HCT116 (cell line): ENCODE measurements around the gene RBM20. TPM values are rescaled to one million over a fixed set of nuclear protein-coding genes. Genes with fewer than 3 reads are reported as not detected.

Experiments used
- ATAC-seq: fragments of 200-7000 bp; cut with Tn5 transposase; 2 replicates; pipeline ENCODE4 v1.9.1; 2020; ENCODE audit warnings: mild to moderate bottlenecking, moderate library complexity
- BruUV-seq: library from RNA; stranded (reverse); fragments of 400-500 nt; replicated peaks from 2 replicates; lab custom pipeline; 2021; lab: Mats Ljungman, UMichigan
- CTCF ChIA-PET: fragments of 300-600 bp; sonication (Branson Sonifier 250); formaldehyde crosslinking; loops from one replicate; lab custom pipeline; 2021; ENCODE audit warnings: antibody characterized with exemption; lab: Charles Lee
- POLR2A ChIA-PET: fragments of 300-600, 350-600 bp; sonication (Branson Sonifier 250); formaldehyde crosslinking; loops from one replicate; lab custom pipeline; 2021; ENCODE audit warnings: antibody characterized with exemption; lab: Charles Lee
- RAD21 ChIA-PET, 2 experiments: fragments of 300-600 bp; sonication (Branson Sonifier 250); formaldehyde crosslinking; loops; one replicate each; lab custom pipeline; 2023; ENCODE audit warnings: low total read pairs in 2 of 2; ENCODE audit not compliant: uncharacterized antibody in 2 of 2, unreplicated experiment in 2 of 2, low non-redundant PET in 1 of 2; lab: Charles Lee
- DNase-seq: peaks from one replicate; pipeline ENCODE4 v3.0.0-alpha.2; 2010; ENCODE audit warnings: low read depth, low spot score
- H2AFZ ChIP-seq: fragments of 200-600 bp; shearing (Covaris generic), sonication (generic); 2 replicates; pipeline ENCODE4 v1.6.1; 2017; ENCODE audit warnings: low read depth, mixed run types, mixed read lengths, antibody characterized with exemption, low read length; ENCODE audit not compliant: poor library complexity, severe bottlenecking
- H3K27ac ChIP-seq: 2 replicates; pipeline ENCODE4 v1.5.1; 2012; ENCODE audit warnings: low read depth, low read length
- H3K27me3 ChIP-seq: fragments of 200-600 bp; sonication (generic); 2 replicates; pipeline ENCODE4 v1.6.1; 2016; ENCODE audit warnings: mixed run types, low read length, mixed read lengths; ENCODE audit not compliant: insufficient read depth
- H3K36me3 ChIP-seq, 2 experiments: fragments of 200-500 bp in 1 of 2; fragments of 200-600 bp in 1 of 2; sonication (Bioruptor generic) in 1 of 2; sonication (generic) in 1 of 2; 2 replicates each; pipeline versions ENCODE4 v1.5.1 to v1.6.1; 2014 to 2016; ENCODE audit warnings: low read length in 2 of 2, inconsistent platforms in 1 of 2, mixed read lengths in 1 of 2, mixed run types in 1 of 2; ENCODE audit not compliant: insufficient read depth in 2 of 2, control insufficient read depth in 1 of 2
- H3K4me1 ChIP-seq, 2 experiments: fragments of 200-600 bp in 1 of 2; sonication (generic) in 1 of 2; 2 replicates each; pipeline versions ENCODE4 v1.5.1 to v1.6.1; 2012 to 2017; ENCODE audit warnings: low read length in 2 of 2, inconsistent platforms in 1 of 2, mild to moderate bottlenecking in 1 of 2, mixed read lengths in 1 of 2, mixed run types in 1 of 2, moderate library complexity in 1 of 2; ENCODE audit not compliant: insufficient read depth in 2 of 2, control insufficient read depth in 1 of 2
- H3K4me2 ChIP-seq: fragments of 200-600 bp; sonication (generic); 2 replicates; pipeline ENCODE4 v1.6.1; 2017; ENCODE audit warnings: mixed run types, low read length, mixed read lengths
- H3K4me3 ChIP-seq, 2 experiments: fragments of 200-600 bp in 1 of 2; sonication (generic) in 1 of 2; replicated peaks in 1 of 2; 2 replicates each; pipeline ENCODE4 v1.5.1; 2011 to 2016; ENCODE audit warnings: low read length in 2 of 2, control low read depth in 1 of 2, low read depth in 1 of 2, mild to moderate bottlenecking in 1 of 2, mixed read lengths in 1 of 2, mixed run types in 1 of 2
- H3K79me2 ChIP-seq: fragments of 200-600 bp; sonication (generic); 2 replicates; pipeline ENCODE4 v1.6.1; 2017; ENCODE audit warnings: mild to moderate bottlenecking, mixed run types, low read length, moderate library complexity, mixed read lengths; ENCODE audit not compliant: insufficient read depth
- H3K9ac ChIP-seq: fragments of 200-600 bp; sonication (generic); 2 replicates; pipeline ENCODE4 v1.6.1; 2016; ENCODE audit warnings: low read length, mixed read lengths
- H3K9me2 ChIP-seq: fragments of 200-600 bp; sonication (generic), shearing (Covaris generic); 2 replicates; pipeline ENCODE4 v1.6.1; 2017; ENCODE audit warnings: mixed run types, mild to moderate bottlenecking, moderate library complexity; ENCODE audit not compliant: insufficient read depth
- H3K9me3 ChIP-seq, 2 experiments: fragments of 200-500 bp in 1 of 2; fragments of 200-600 bp in 1 of 2; sonication (Bioruptor generic) in 1 of 2; sonication (generic) in 1 of 2; 2 replicates each; pipeline ENCODE4 v1.6.1; 2014 to 2017; ENCODE audit warnings: low read length in 2 of 2, mixed read lengths in 2 of 2, inconsistent platforms in 1 of 2, low read depth in 1 of 2, mild to moderate bottlenecking in 1 of 2, mixed run types in 1 of 2, moderate library complexity in 1 of 2; ENCODE audit not compliant: control insufficient read depth in 1 of 2, insufficient read depth in 1 of 2
- H4K20me1 ChIP-seq: fragments of 200-600 bp; sonication (generic), shearing (Covaris generic); 2 replicates; pipeline ENCODE4 v1.6.1; 2017; ENCODE audit warnings: mixed run types, mild to moderate bottlenecking, moderate library complexity; ENCODE audit not compliant: insufficient read depth
- EZH2 ChIP-seq: fragments of 200-600 bp; sonication (generic); IDR thresholded peaks from 2 replicates; pipeline ENCODE4 v1.6.1; 2017; ENCODE audit warnings: antibody characterized with exemption, mixed run types
- MAX ChIP-seq: IDR thresholded peaks from 2 replicates; pipeline ENCODE4 v1.6.1; 2012
- POLR2AphosphoS5 ChIP-seq: IDR thresholded peaks from 2 replicates; pipeline ENCODE4 v1.6.1; 2011; ENCODE audit warnings: mild to moderate bottlenecking, low read depth, low read length, moderate library complexity
- RAD21 ChIP-seq: IDR thresholded peaks from 2 replicates; pipeline ENCODE4 v1.6.1; 2012; ENCODE audit warnings: low read depth, mild to moderate bottlenecking
- SIN3A ChIP-seq: IDR thresholded peaks from 2 replicates; pipeline ENCODE4 v1.6.1; 2012; ENCODE audit warnings: low read depth
- TCF7L2 ChIP-seq: IDR thresholded peaks from 2 replicates; pipeline ENCODE4 v1.7.0; 2011; ENCODE audit warnings: borderline replicate concordance, inconsistent platforms; ENCODE audit not compliant: insufficient read depth, insufficient read length; ENCODE audit errors: extremely low read depth
- YY1 ChIP-seq: IDR thresholded peaks from 2 replicates; pipeline ENCODE4 v1.6.1; 2011; ENCODE audit warnings: low read length, low read depth, moderate library complexity, mild to moderate bottlenecking; ENCODE audit not compliant: insufficient replicate concordance; ENCODE audit errors: extremely low read depth
- ZNF274 ChIP-seq: fragments of 200-500 bp; sonication (Bioruptor generic); IDR thresholded peaks from 2 replicates; pipeline ENCODE4 v1.6.1; 2014; ENCODE audit warnings: mild to moderate bottlenecking, low read depth, low read length, inconsistent platforms
- intact Hi-C: fragments of 100-400 bp; cut with micrococcal nuclease; formaldehyde crosslinking; loops from 2 replicates; pipeline ENCODE4 v1.10.0; 2022
- total RNA-seq: library from RNA; stranded (reverse); gene quantifications from one replicate; pipeline ENCODE4 v1.2.1, GENCODE V29; 2021; ENCODE audit not compliant: unreplicated experiment
- TF ChIP-seq, protein P1 (sequence below): IDR thresholded peaks from 2 replicates; pipeline ENCODE4 v1.6.1; 2011; ENCODE audit warnings: mild to moderate bottlenecking, low read length, moderate library complexity; ENCODE audit not compliant: insufficient replicate concordance; ENCODE audit errors: extremely low read depth

Gene RBM20
- total RNA-seq, 1 experiment from 2014 or later = 2.0 TPM

DNA sequence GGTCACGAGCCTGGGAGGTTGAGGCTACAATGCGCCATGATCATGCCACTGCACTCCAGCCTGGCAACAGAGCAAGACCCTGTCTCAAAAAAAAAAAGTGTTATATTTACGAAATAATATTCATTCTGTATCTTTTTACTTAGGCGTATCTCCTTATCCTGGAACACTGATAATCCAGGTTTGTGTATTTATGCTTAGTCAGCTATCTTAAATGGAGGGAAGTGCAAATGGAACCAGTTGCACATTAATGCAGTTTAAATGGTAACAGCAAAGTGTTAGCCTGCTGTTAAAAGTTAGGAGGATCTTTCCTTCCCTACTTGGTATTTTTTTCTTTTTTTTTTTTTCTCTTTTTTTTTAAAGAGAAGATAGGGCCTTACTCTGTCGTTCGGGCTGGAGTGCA, 36.0 kb upstream of the RBM20 start:
- Histone ChIP-seq H3K9me2 (no peaks in the 10 kb centered on the region), H3K4me1 (peaks cover 0 to 9% of the 10 kb centered on the region in 2 experiments; a peak in 1 of 4 replicates), H2AFZ (no peak overlapping the region), H3K27ac (no peak overlapping the region), H4K20me1 (no peaks in the 10 kb centered on the region), H3K27me3 (0 out of 2 replicates have a peak, but pooled peaks cover 4% of the 10 kb centered on the region), H3K9me3 (no peaks in the 10 kb centered on the region), H3K4me2 (no peak overlapping the region), H3K4me3 (no peak overlapping the region), H3K9ac (no peak overlapping the region), H3K36me3 (peaks cover 25 to 32% of the 10 kb centered on the region in 2 experiments), H3K79me2 (no peaks in the 10 kb centered on the region)
- ChIA-PET POLR2A (no interaction called here), RAD21 (no interaction called here), CTCF (interaction anchor here (0.8 to 2.7 kb wide), 11 partner anchors 8 to 1529 kb away, joined by 3 to 21 read pairs (median 5); partner anchors contain the start of genes BBIP1, SHOC2 and SMNDC1)
- DNase-seq = no peak
- no TSS peak for BruUV-seq
- TF ChIP-seq POLR2AphosphoS5 = no peak
- no peak for TF ChIP-seq EZH2
- no peak for TF ChIP-seq MAX
- TF ChIP-seq, protein P1, sequence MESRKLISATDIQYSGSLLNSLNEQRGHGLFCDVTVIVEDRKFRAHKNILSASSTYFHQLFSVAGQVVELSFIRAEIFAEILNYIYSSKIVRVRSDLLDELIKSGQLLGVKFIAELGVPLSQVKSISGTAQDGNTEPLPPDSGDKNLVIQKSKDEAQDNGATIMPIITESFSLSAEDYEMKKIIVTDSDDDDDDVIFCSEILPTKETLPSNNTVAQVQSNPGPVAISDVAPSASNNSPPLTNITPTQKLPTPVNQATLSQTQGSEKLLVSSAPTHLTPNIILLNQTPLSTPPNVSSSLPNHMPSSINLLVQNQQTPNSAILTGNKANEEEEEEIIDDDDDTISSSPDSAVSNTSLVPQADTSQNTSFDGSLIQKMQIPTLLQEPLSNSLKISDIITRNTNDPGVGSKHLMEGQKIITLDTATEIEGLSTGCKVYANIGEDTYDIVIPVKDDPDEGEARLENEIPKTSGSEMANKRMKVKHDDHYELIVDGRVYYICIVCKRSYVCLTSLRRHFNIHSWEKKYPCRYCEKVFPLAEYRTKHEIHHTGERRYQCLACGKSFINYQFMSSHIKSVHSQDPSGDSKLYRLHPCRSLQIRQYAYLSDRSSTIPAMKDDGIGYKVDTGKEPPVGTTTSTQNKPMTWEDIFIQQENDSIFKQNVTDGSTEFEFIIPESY = no peak
- no peak for TF ChIP-seq SIN3A
- no peak for TF ChIP-seq RAD21
- TF ChIP-seq ZNF274 = no peak
- TF ChIP-seq TCF7L2 = no peak
- no peak for TF ChIP-seq YY1
- ATAC-seq = no peak
- intact Hi-C loops = no loop called here
